ENCODE data around the gene NRN1L.

Gene NRN1L

DNA sequence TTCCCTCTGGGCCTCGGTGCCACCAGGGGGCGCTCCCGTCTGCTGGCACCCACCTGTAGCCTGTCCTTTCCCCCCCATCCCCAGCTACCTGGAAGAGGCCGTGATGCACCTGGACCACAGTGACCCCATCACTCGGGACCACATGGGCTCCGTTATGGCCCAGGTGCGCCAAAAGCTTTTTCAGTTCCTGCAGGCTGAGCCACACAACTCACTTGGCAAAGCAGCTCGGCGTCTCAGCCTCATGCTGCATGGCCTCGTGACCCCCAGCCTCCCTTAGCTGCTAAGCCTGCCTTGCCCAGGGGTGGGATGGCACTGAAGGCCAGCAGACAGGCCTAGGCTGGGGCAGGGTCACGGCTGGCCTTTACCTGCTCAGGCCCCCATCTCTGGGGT lies 818 bp upstream of the NRN1L start:
- TF ChIP-seq YY1 (IDR thresholded peaks at IDR 0.05; ENCODE audit: insufficient read depth, insufficient read length) (no peak), SUZ12 (IDR thresholded peaks at IDR 0.05; ENCODE audit: extremely low read depth, insufficient read depth, insufficient read length) (no peak)
- H3K36me3 ChIP-seq (ENCODE audit: insufficient read depth, insufficient read length, low read length): peaks cover 66% of the 10 kb centered on the region
- DNase-seq (ENCODE audit: low read depth, low spot score): no peak

GRCh38 chr16:67885545-67885944 lies 860 bp downstream of the NRN1L start:
- H3K27me3 ChIP-seq (ENCODE audit: insufficient read depth, insufficient read length): no peaks in the 10 kb centered on the region
- TF ChIP-seq YY1 (IDR thresholded peaks at IDR 0.05; ENCODE audit: insufficient read depth, insufficient read length): no peak
- no peak for TF ChIP-seq ZNF274 (IDR thresholded peaks at IDR 0.05; ENCODE audit: low read depth, low read length)
- no peak for TF ChIP-seq SUZ12 (IDR thresholded peaks at IDR 0.05; ENCODE audit: extremely low read depth, insufficient read depth, insufficient read length)
- DNase-seq (ENCODE audit: low read depth, low spot score): no peak
- peaks cover 20% of the 10 kb centered on the region for H3K4me1 ChIP-seq (ENCODE audit: insufficient read depth, insufficient read length)
- peaks cover 49% of the 10 kb centered on the region for H3K36me3 ChIP-seq (ENCODE audit: insufficient read depth, insufficient read length, low read length)
- H3K9ac ChIP-seq (ENCODE audit: insufficient read length, low read depth): peak overlapping the region; percentile 66
- no peak overlapping the region for H3K4me3 ChIP-seq (ENCODE audit: insufficient read length, low read depth)
- H3K9me3 ChIP-seq (ENCODE audit: insufficient read depth, low read length): no peaks in the 10 kb centered on the region

More for the DNA sequence above, 818 bp upstream of the NRN1L start:
- Histone ChIP-seq H3K27me3 (ENCODE audit: insufficient read depth, insufficient read length) (no peaks in the 10 kb centered on the region), H3K9ac (ENCODE audit: insufficient read length, low read depth) (peak overlapping the region; percentile 50), H3K4me3 (ENCODE audit: insufficient read length, low read depth) (no peak overlapping the region), H3K9me3 (ENCODE audit: insufficient read depth, low read length) (no peaks in the 10 kb centered on the region), H3K4me1 (ENCODE audit: insufficient read depth, insufficient read length) (peaks cover 20% of the 10 kb centered on the region)

GRCh38 chr16:67885976-67886375 lies 1.3 kb downstream of the NRN1L start:
- no peak for TF ChIP-seq ZNF274 (IDR thresholded peaks at IDR 0.05; ENCODE audit: low read depth, low read length)
- no peak for TF ChIP-seq SUZ12 (IDR thresholded peaks at IDR 0.05; ENCODE audit: extremely low read depth, insufficient read depth, insufficient read length)
- TF ChIP-seq YY1 (IDR thresholded peaks at IDR 0.05; ENCODE audit: insufficient read depth, insufficient read length): no peak
- no peaks in the 10 kb centered on the region for H3K9me3 ChIP-seq (ENCODE audit: insufficient read depth, low read length)
- H3K9ac ChIP-seq (ENCODE audit: insufficient read length, low read depth): peak overlapping the region; percentile 15
- DNase-seq (ENCODE audit: low read depth, low spot score): no peak
- H3K36me3 ChIP-seq (ENCODE audit: insufficient read depth, insufficient read length, low read length): peaks cover 44% of the 10 kb centered on the region
- H3K4me1 ChIP-seq (ENCODE audit: insufficient read depth, insufficient read length): peaks cover 20% of the 10 kb centered on the region
- no peak overlapping the region for H3K4me3 ChIP-seq (ENCODE audit: insufficient read length, low read depth)
- H3K27me3 ChIP-seq (ENCODE audit: insufficient read depth, insufficient read length): no peaks in the 10 kb centered on the region

DNA sequence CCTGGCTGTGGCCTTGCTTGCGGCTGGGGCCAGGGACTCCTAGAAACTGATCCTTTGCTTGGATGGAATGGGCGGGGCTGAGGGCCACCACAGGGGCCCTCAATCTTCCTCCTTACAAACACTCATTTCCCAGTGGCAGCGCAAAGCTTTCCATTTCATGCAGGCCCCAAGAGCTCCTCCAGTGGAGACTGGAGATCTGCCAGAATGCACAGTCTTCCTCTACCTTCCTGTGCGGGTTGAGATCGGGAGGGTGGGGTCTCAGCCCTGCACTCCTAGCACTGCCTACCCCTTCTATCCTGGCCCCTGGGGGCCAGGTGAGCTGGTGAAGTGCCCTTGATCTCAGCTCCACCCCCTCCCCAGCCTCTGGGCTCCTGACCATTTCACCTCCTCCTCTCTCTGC lies 1.7 kb downstream of the NRN1L start:
- no peak for DNase-seq (ENCODE audit: low read depth, low spot score)
- Histone ChIP-seq H3K4me3 (ENCODE audit: insufficient read length, low read depth) (no peak overlapping the region), H3K4me1 (ENCODE audit: insufficient read depth, insufficient read length) (peaks cover 20% of the 10 kb centered on the region), H3K9ac (ENCODE audit: insufficient read length, low read depth) (peak overlapping the region; percentile 15), H3K9me3 (ENCODE audit: insufficient read depth, low read length) (no peaks in the 10 kb centered on the region), H3K36me3 (ENCODE audit: insufficient read depth, insufficient read length, low read length) (peaks cover 40% of the 10 kb centered on the region), H3K27me3 (ENCODE audit: insufficient read depth, insufficient read length) (no peaks in the 10 kb centered on the region)
- TF ChIP-seq SUZ12 (IDR thresholded peaks at IDR 0.05; ENCODE audit: extremely low read depth, insufficient read depth, insufficient read length): no peak
- TF ChIP-seq YY1 (IDR thresholded peaks at IDR 0.05; ENCODE audit: insufficient read depth, insufficient read length): no peak
- TF ChIP-seq ZNF274 (IDR thresholded peaks at IDR 0.05; ENCODE audit: low read depth, low read length): no peak

DNA sequence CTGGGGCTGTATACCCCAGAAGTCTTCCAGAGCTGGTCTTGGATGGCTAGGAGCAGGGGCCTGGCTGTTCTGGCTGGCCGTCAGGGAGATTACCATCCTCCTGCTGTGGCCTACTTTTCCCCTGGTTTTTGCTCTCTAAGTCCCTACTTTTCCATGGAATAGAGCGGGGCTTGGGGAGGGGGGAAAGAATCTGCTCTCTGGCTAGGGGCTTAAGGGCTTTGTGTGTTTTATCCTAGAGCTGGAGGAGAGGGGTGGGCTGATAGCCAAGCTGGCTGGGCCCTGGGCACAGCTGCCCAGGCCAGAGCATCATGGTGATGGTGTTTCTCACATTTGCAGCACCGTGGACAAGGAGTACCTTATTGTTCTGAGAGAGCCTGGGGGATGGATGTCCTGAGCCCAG lies 3.6 kb downstream of the NRN1L start:
- no peaks in the 10 kb centered on the region for H3K9me3 ChIP-seq (ENCODE audit: insufficient read depth, low read length)
- TF ChIP-seq ZNF274 (IDR thresholded peaks at IDR 0.05; ENCODE audit: low read depth, low read length): no peak
- TF ChIP-seq SUZ12 (IDR thresholded peaks at IDR 0.05; ENCODE audit: extremely low read depth, insufficient read depth, insufficient read length): no peak
- TF ChIP-seq YY1 (IDR thresholded peaks at IDR 0.05; ENCODE audit: insufficient read depth, insufficient read length): no peak
- H3K9ac ChIP-seq (ENCODE audit: insufficient read length, low read depth): no peak overlapping the region
- peaks cover 16% of the 10 kb centered on the region for H3K4me1 ChIP-seq (ENCODE audit: insufficient read depth, insufficient read length)
- no peak overlapping the region for H3K4me3 ChIP-seq (ENCODE audit: insufficient read length, low read depth)
- H3K36me3 ChIP-seq (ENCODE audit: insufficient read depth, insufficient read length, low read length): peaks cover 21% of the 10 kb centered on the region
- no peak for DNase-seq (ENCODE audit: low read depth, low spot score)
- H3K27me3 ChIP-seq (ENCODE audit: insufficient read depth, insufficient read length): no peaks in the 10 kb centered on the region

DNA sequence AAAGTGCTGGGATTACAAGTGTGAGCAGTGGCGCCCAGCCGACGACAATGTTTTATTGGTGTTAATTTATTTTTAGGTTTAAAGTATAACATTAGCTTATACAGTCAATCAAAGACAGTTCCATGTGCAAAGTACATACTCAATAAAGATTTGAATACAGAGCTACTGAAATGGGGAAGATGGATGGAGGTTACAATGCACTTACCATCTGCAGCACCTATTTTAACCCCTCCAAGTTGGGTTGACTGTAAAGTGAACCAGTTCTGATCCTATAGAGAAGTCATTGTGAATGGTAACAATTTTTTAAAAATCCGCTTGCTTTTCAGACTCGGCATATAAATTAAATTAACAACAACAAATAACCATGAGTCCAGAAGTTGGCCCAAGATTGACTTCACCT lies 7.7 kb downstream of the NRN1L start:
- TF ChIP-seq SUZ12 (IDR thresholded peaks at IDR 0.05; ENCODE audit: extremely low read depth, insufficient read depth, insufficient read length): no peak
- Histone ChIP-seq H3K9me3 (ENCODE audit: insufficient read depth, low read length) (no peaks in the 10 kb centered on the region), H3K9ac (ENCODE audit: insufficient read length, low read depth) (peak overlapping the region; percentile 46), H3K4me3 (ENCODE audit: insufficient read length, low read depth) (peak overlapping the region; percentile 2), H3K27me3 (ENCODE audit: insufficient read depth, insufficient read length) (no peaks in the 10 kb centered on the region), H3K4me1 (ENCODE audit: insufficient read depth, insufficient read length) (peaks cover 4% of the 10 kb centered on the region), H3K36me3 (ENCODE audit: insufficient read depth, insufficient read length, low read length) (peaks cover 7% of the 10 kb centered on the region)
- no peak for DNase-seq (ENCODE audit: low read depth, low spot score)

DNA sequence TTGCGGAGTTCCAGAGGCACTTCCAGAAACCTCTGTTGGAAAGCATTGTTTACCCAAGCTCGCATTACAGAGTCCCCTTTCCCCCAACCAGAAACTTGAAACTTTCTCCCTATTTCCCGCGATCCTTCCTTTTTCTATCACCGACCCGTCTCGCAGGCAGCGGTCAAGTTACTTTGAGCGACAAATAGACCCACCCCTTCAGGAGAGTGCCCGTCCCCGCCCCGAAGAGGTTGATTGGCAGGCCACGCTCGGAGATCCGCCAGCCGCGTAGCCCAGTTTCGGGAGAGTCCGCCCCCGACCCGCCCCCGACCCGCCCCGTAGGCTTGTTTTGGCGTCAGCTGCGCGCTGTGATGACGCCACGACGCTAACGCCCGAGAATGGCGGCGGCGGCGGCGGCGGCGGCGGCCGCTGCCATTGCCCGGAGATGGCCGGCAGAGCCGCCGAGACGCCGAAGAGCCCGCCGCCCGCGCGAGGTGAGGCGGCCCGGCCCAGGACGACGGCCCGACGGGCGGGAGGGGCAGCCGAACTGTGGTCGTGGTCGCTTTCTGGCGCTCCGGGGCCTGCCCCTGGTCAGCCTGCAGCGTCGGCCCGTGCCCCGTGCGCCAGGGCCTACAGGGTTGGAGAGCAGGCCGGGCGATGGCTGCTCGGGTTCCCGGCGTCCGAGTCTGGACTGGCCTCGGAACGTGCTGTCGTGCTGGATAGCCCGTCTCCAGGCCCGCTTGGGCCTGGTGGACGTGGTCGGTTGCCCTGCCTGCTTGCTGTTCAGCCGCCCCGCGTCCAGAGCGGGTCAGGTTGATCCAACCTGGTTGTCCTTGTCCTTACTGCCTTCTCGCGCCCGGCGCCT lies 8.4 kb downstream of the NRN1L start, which contains the start of gene PSKH1:
Gene PSKH1, plus strand, starts transcription at position 356 of the 844 bp plus-strand sequence. CDS start 15,496 bp downstream, outside the sequence.
- DNase-seq (ENCODE audit: low read depth, low spot score): peak; percentile 96
- H3K9ac ChIP-seq (ENCODE audit: insufficient read length, low read depth): peak within 1 kb of the TSS; percentile 99
- TF ChIP-seq YY1 (IDR thresholded peaks at IDR 0.05; ENCODE audit: insufficient read depth, insufficient read length): peak; percentile 32
- no peak for TF ChIP-seq SUZ12 (IDR thresholded peaks at IDR 0.05; ENCODE audit: extremely low read depth, insufficient read depth, insufficient read length)
- TF ChIP-seq ZNF274 (IDR thresholded peaks at IDR 0.05; ENCODE audit: low read depth, low read length): no peak

More for the DNA sequence above, 8.4 kb downstream of the NRN1L start, which contains the start of gene PSKH1:
- H3K4me1 ChIP-seq (ENCODE audit: insufficient read depth, insufficient read length): peaks cover 4% of the 10 kb centered on the region
- peaks cover 10% of the 10 kb centered on the region for H3K36me3 ChIP-seq (ENCODE audit: insufficient read depth, insufficient read length, low read length)
- no peaks in the 10 kb centered on the region for H3K9me3 ChIP-seq (ENCODE audit: insufficient read depth, low read length)
- H3K27me3 ChIP-seq (ENCODE audit: insufficient read depth, insufficient read length): no peaks in the 10 kb centered on the region
- peak within 1 kb of the TSS; percentile 99 for H3K4me3 ChIP-seq (ENCODE audit: insufficient read length, low read depth)

Measured in NT2/D1 (cell line).